Inflammatory macrophage (primary cell): ENCODE results near the gene CDK9.
"Not testable (repeated sequence)": the region's sequence is repeated elsewhere in the genome, so short reads cannot be mapped to it uniquely, and the experiment has no call there.

Experiments used
- DNase-seq, 2 donors: peaks; one replicate each; pipeline ENCODE4 v3.0.0-alpha.2; 2020 to 2022
- total RNA-seq, 18 experiments: gene quantifications; one replicate each; lab custom pipeline; 2026; ENCODE audit warnings: mixed read lengths in 6 of 18, inconsistent platforms in 2 of 18; lab: John Stamatoyannopoulos, UW

The CDK9 gene
- 24.2 to 50.6 (median 37.4) reads per million in 18 experiments for total RNA-seq

DNA sequence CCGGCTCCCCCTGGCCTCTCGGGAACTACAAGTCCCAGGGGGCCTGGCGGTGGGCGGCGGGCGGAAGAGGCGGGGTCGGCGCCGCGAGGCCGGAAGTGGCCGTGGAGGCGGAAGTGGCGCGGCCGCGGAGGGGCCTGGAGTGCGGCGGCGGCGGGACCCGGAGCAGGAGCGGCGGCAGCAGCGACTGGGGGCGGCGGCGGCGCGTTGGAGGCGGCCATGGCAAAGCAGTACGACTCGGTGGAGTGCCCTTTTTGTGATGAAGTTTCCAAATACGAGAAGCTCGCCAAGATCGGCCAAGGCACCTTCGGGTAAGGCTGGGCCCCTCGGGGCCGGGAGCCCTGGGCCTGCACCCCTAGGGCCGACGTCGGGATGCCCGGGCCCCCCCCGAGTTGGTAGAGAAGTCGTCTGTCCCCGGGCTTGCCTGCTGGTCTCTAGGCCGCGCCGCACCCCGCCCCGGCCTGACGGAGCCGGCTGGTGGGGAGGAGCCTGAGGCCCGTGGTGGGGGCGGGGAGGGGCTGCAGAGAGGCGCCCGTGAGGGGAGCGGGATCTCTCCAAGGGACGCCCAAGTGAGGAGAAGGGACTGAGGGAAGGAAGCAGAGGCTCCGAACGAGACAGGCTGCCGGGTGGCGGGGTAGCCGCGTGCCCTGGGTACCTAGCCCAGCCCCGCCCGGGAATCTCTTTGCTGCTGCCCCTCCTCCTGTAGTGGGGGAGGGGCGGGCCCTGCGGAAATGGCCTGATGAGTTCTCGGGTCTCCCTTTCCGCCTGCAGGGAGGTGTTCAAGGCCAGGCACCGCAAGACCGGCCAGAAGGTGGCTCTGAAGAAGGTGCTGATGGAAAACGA lies at the start of gene CDK9:
Gene CDK9 (plus strand): TSS at position 102 of the 840 bp plus-strand sequence. CDS start 115 bp downstream, at position 217.
- DNase-seq = peak; percentile 90 to 93

DNA sequence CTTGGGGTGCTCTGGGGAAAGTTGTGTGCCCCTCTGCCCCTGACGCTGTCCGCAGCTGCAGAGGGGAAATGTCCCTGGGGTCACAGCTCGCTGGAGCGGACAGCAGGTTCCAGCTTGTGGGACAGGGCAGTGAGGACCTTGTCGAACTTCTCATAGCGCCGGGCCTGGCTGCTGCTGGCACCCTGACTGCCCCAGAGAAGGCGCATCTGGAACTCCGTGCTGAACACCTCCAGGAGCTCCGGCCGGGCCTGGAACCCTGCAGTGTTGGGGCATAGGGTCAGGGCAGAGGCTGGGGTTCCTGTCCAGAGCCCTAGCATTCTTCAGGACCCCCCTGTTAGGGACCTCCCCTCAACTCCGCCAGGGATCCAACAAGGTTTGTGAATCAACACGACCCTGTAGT lies 47.2 kb upstream of the CDK9 start:
- no peak for DNase-seq

DNA sequence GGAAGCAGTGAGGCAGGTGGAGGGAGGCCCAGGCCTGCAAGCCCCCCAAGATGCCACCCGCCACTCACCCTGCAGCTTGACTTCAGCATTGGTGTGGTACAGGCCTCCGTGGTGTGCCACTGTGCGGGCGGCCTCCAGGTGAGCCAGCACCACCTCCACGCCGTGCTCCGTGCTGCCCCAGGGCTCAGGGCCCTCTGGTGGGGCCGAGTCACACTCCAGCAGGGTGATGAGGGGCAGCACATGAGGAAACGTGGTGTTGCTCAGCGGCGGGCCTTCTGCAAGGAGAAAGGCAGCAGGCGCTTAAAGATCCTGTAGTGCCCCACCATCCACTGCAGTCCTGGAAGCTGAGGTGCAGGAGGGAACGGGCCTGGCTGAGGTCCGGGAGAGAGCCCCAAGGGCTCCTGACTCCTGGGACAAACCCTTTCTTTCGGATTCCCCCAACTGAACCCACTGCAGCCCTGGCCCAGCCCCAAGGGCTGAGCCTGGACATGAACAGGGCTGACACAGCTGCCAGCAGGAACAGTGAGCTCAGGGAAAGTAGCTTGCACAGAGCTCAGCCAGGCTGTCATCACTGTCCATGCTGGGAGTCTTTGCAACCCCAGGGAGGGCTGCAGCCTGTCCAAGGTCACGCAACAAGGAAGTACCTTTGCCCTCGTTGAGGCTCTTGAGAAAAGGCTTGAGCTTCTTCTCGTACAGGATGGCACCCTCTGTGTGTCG lies 46.1 kb upstream of the CDK9 start:
- peak; percentile 43 to 75 for DNase-seq

DNA sequence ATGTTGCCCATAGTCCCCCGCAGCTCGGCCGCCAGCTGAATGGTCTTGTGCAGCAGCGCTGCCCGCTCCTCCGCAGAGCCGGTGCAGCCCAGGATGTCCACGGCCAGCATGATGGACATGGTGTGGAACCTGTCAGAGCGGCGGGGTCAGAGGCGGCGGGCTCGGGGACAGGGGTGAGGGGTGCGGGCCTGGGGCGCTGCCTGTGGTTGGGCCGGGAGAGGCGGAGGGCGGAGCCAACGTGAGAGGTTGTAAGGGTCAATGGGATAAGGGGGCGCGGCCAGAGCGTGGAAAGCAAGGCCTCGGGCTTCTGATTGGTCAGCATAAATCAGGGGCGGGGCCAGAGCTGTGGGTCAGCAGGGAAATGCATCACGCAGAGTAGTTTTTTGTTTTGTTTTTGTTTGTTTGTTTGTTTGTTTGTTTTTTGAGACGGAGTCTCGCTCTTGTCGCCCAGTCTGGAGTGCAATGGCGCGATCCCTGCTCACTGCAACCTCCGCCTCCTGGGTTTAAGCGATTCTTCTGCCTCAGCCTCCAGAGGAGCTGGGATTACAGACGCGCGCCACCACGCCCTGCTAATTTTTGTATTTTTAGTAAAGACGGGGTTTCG lies 43.9 kb upstream of the CDK9 start:
- no peak for DNase-seq

DNA sequence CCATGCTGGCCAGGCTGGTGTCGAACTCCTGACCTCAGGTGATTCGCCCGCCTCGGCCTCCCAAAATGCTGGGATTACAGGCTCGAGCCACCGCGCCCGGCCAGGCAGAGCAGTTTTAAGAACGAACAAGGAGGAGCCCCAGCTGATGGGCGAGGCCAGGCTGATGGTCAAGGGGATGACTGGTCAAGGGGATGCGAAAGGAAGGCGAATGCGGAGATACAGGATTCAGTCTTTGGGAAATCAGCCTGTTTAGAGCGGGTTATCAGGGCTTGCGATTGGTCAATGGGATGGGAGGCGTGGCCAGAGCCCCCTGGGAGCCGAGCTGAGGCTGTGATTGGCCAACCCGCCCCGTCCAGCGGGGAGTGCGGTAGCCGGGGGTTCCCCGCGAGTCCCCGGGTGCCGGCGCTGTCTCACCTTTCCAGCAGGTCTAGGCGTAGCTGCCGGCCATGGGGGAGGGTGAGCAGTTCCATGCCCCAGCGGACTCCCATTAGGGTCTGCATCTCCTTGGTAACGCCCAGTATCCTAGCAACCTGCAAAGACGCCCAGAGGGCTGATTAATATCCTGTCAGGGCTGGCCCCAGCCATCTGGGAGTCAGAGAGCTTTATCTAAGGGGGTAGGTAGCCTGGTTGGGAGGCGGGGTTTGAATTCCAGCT lies 43.3 kb upstream of the CDK9 start:
- DNase-seq = no peak

DNA sequence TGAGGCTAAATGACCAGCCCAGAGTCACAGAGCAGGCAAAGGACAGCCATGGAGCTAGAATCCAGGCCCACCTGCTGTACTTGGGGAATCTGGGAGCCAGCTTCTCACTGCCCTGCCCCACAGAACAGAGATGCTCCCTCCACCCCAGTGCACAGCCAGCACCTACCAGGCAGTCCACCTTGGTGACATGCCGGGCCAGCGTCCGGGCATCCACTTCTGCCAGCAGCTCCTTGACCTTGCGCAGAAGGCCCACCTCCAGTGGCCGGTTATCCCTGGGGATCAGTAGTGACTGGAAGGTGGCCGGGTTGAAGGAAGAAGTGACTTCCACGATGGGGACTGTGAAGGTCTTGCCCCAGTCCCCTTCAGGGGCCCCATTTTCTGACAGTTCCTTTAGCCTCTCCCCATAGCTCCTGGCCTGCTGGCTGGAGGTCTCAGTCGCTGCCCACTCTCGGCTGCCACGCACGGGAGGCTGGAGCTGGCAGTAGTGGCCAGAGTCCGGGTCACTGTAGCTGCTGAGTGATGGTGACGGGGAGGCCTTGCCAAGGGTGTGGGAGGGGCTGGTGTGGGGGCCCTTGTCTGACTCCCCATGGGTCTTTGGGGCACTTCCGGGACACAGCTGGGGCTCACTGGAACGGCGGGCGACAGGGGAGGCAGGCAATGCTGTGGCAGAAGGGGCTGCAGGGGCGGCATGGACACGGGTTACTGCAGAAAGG lies 41.3 kb upstream of the CDK9 start:
- DNase-seq = no peak

DNA sequence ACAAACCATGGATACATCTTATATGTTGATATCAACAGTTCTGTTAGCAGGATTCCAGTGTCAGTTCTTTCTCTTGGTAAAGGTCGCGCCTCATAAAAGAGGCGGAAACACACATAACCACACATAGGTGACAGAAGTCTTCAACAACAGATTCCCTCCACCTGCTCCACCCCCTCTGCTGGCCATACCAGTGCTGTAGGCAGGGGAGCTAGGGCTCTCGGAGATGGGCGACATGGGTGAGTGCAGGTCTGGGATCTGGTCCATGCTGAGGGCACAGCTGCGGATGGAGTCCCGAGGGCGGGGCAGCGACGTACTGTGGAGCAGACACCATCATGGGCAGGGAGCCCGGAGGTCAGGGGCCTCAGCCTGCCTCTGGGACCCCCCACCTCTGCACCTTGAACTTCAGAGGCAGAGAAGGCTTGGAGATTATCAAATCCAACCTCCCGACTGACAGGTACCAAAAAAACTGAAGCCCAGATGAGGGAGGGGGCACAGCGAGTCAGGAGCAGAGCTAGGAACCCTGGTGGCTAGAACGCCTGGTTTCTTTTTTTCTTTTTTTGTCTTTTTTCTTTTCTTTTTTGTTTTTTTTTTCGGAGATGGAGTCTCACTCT lies 38.8 kb upstream of the CDK9 start:
- no peak for DNase-seq

DNA sequence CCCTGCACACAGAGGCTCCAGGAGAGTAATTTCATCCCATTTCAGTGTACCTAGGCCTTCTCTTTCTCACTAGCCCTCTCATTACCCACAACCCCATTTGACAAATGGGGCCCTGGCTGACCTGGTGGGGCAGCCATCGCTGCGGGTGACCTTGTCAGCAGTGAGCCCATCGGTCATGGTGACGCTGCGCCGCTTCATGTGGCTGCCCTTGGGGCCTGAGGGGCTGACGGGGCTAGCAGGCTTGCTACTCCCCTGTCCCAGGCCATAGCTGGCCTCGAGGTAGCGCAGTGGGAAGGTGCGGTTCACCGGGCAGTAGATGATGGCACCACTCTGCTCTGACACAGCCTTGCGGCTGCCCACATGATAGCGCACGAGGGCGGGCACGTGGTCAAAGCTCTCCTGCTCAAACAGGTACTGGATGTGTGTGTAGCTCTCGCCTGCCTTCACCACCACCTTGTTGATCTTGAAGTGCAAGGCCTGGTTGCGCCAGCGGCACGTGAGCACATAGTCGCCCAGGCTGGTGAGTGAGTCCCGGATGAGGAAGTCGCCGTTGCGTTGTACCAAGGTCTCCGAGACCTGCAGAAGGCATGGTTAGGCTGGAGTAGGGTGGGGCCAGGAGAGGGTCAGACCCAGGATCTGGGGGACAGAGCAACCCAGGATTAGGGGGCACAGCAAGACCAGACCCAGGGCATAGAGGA lies 36.6 kb upstream of the CDK9 start:
- DNase-seq = no peak

DNA sequence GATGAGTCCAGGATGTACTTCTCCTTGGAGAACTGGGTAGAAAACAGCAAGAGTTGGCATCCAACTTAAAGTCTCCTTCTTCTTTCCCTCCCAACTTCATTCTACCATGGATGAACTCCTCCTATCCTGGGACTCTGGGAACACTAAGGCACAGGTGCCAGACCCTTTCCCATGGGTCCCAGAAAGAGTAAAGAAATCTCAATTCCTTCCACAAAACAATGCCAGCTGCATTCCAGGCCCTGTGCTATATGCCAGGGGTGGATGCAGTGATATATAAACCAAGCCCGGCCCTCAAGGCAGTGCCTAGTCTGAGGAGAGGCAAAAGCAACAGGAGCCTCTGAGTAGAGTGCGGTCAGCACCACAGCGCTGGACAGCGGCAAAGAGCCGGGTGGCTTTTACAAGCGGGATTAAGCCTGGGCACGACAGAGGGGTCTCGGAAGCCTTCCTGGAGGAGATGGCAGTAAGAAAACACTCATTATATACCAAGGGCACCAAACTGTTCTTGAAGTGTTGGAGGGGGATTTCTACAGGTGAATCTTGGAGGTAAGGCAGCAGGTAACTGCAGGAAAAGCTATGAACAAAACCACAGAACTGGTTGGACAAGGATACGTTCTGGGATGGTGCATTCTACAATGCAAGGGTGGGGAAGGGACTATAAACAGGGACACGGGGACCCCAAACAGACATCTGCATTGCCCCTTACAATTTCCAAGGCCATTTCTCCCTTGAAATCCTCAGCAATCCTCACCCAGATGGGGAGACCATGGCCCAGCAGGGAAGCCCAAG lies 34.4 kb upstream of the CDK9 start:
- DNase-seq = no peak

DNA sequence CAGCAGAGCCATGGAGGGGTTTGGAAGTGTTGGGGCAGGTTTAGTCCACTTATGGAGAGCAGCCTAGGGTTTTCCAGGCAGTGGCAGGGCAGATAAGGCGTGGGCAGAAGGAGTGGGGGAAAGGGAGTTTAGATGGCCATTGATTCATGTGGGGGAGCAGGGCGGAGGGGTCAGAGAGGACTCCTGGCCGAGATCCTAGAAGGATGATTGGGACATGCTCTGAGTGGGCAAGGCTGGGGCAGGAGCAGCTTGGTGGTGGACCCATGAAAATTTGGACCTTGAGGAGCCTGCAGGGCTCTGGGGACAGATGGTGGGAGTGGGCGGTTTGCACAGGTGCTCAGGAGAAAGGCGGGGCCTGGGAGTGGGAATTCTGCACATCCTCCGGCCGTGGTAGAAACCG lies 32.7 kb upstream of the CDK9 start:
- DNase-seq = no peak

DNA sequence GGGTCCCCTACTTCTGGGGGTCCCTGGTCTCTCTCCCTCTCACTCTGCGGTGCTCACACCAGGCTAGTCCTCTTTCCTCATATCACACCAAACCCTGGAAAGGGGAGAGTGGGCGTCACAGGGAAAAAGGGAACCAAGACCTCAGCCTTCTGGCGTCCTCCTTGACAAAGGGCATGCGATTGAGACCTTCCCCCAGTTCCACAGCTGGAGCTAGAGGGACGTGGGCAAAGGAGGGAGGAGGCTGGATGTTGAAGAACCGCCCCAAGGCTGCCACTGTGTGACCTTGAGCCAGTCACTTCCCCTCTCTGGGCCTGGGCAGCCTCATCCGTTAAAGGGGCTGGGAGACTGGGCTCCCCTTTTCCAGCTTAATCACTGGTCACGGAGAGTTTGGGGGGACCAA lies 32.2 kb upstream of the CDK9 start:
- DNase-seq = peak; percentile 64 to 76

DNA sequence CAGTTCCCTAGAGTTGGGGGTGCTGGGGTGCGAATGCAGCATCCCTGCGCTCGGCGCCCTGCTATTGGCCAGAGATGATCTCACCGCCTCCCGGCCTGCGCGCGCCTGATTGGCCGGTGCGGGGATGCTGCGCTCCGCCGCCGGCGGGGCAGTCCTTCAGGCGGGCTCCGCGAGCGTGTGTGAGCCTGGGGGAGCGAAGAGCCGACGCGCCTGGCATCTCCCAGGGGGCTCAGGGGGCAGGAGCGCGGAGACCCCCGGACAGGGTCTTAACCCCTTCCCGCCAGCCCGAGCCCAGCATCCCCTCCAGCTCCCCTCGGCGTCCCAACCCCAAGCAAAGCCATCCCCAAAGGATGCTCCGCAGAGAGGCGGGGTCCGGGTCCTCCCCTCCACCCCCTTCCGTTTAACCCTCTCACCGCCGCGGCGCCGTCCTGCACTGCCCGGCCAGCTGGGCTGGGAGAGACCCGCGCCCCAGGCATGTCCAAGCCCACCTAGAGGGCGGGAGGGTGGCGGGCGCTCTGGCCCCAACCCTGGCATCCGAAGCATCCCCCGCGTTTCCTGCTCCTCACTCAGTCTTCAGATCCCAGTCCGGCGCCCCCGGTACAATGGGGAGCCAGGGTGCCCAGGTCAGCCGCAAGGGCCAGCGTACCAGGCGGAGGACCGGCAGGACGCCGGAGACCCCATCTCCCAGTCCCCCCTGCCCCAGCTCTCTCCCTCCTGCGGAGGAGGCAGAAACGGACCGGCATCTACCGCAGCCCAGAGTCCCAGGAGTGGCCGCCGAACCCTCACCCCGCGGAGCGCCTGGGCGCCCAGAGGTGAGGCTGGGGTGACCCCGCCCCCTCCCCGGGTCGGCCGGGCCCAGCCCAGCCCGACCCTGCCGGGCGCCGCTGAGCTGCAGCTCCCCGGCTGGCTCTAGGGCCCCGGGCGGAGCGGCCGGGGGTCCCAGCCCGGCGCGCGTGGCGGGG lies 31.5 kb upstream of the CDK9 start:
- no peak for DNase-seq

DNA sequence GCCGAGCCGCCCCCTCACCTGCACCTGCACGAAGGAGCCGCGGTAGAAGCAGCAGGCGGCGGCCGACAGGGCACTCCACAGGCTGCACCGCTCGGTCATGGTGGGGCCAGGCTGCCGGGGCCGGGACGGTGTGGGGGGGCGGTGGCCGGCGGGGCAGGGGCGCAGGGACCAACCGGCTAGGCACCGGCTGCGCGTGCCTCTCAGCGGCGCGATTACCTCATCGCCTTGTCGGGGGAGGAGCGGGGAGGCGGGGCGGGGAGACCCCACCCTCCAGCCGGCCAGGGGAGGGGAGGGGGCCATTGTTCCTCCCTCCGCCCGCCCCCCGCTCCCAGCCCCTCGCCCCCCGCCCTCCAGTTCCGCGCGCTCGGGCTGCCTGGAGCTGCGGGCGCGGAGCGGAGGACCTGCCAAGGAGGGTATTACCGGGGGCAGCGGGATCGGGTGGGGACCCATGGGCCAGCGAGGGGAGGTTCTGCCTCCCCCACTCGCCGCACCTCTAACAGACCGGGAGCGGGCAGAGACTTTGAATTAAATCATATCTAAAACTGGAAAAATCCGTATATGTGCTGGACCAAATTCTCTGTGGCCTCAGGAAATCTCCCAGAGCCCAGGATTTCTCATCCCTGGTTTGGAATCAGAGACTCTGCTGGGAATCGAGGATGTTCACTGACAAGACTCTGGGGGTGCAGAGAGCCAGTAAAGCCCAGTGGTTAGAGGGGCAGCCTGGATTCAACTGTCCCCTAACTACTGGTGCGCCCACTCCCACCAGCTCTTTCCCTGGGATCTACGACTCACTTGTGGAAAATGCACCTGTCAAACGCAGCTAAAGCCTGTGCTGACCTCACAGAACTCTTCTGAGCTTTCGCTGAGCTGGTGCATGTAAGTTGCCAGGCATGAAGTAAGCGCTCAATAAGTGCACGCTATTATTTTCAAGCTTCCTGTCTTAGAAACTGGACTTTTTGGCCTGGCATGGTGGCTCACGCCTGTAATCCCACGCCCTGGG lies 30.5 kb upstream of the CDK9 start:
- no peak for DNase-seq

DNA sequence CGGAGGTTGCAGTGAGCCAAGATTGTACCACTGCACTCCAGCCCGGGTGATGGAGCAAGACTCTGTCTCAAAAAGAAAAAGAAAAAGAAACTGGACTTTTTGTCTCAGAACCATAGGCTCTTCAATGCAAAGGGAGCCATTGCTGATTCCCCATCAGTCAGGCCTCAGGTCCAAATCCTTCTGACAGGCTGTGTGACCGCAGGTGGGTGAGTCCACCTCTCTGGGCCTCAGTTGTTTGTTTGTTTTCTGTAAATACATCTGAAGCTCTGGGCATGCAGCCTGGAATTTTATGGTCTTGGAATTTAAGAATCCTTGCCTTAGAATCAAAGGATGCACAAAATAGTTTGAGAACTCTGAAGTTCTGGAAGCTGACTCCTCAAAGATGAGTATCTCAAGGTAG lies 29.6 kb upstream of the CDK9 start:
- DNase-seq = no peak

DNA sequence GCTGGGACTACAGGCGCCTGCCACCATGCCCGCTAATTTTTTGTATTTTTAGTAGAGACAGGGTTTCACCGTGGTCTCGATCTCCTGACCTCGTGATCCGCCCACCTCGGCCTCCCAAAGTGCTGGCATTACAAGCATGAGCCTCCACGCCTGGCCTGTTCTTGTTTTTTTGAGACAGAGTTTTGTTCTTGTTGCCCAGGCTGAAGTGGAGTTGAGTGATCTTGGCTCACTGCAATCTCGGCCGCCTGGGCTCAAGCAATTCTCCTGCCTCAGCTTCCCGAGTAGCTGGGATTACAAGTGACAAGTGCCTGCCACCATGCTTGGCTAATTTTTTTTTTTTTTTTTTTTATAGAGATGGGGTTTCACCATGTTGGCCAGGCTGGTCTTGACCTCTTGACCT lies 29.1 kb upstream of the CDK9 start:
- DNase-seq = not testable (repeated sequence)

DNA sequence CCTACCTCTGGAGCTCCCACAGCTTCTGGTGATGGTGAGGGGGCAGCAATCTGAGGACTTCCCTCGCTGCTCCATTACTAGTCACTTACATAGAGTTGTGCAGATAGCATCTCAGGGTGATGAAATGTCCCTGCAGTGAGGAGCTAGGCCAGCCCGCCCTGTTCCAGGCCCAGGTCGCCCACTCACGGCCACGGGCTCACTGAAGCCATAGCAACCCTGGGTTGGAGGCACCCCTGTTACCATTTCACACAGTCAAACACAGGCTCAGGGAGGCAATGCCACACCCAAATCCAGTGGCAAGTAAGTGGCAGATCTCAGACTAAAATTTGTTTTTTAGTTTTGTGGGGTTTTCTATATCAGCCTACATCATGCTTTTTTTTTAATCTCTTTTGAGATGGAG lies 27.0 kb upstream of the CDK9 start:
- peak in 1 of 2 donors; percentile 55 for DNase-seq

DNA sequence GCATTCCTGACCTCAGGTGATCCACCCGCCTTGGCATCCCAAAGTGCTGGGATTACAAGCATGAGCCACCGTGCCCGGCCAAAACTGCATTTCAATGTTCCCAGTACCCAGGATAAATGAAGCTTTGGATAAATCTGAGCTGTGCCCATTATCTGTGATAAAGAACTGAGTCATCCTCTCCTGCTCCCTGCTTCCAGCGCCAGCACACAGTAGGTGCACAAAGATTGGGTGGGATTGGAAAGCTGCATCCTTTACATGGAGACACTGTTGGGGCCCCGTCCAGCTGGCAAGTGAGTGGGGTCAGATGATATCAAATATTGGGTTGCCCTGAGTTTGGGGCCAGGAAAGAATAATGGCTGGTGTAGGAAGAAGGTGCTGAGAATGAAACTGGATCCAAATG lies 24.8 kb upstream of the CDK9 start:
- DNase-seq = no peak

DNA sequence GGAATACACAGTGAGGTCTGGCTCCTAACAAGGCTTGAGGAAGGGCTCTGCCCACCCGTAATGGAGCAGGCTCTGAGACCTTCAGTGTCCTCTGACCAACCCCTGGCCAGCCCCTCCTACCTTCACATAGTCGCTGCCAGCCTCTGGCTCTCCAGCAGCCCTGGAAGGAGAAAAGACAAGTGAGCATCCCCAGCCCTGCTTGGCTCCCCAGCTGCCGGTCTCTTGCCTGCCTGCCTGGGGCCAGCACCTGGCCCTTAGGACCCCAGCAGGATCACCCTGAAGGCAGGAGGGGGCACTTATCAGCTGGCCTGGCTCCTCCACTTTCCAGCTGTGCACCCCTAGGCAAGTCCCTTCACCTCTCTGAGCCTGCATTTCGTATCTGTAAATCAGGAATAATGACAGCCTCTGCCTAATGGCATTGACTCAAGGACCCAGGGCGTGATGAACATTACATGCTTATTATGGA lies 24.3 kb upstream of the CDK9 start:
- DNase-seq = no peak
